ENCODE measurements around the gene ADGRB2.

Gene ADGRB2

GRCh38 chr1:31793586-31794285 is 29.6 kb upstream of the ADGRB2 start:
- DNase-seq: no peak

- DNase-seq: no peak
These were observed 28.9 kb upstream of the ADGRB2 start for GRCh38 chr1:31793086-31793485.

- DNase-seq: no peak
These were observed 28.4 kb upstream of the ADGRB2 start for GRCh38 chr1:31792541-31792940.

GRCh38 chr1:31792116-31792515 is 28.0 kb upstream of the ADGRB2 start:
- no peak for DNase-seq

- DNase-seq: no peak
These were observed 27.2 kb upstream of the ADGRB2 start for GRCh38 chr1:31791131-31791858.

- DNase-seq: no peak
These were observed 26.5 kb upstream of the ADGRB2 start for GRCh38 chr1:31790641-31791091.

- DNase-seq: no peak
These were observed 26.0 kb upstream of the ADGRB2 start for GRCh38 chr1:31790140-31790539.

- peak; percentile 93 to 94 for DNase-seq
These were observed 25.3 kb upstream of the ADGRB2 start for GRCh38 chr1:31789259-31790065.

GRCh38 chr1:31788825-31789256 is 24.7 kb upstream of the ADGRB2 start:
- no peak for DNase-seq

- peak; percentile 90 to 92 for DNase-seq
These were observed 24.1 kb upstream of the ADGRB2 start for GRCh38 chr1:31788138-31788824.

GRCh38 chr1:31787786-31788137 is 23.6 kb upstream of the ADGRB2 start:
- DNase-seq: no peak

- no peak for DNase-seq
These were observed 23.1 kb upstream of the ADGRB2 start for GRCh38 chr1:31787261-31787660.

- DNase-seq: no peak
These were observed 22.4 kb upstream of the ADGRB2 start for GRCh38 chr1:31786366-31787060.

- DNase-seq: no peak
These were observed 21.8 kb upstream of the ADGRB2 start for GRCh38 chr1:31785947-31786290.

GRCh38 chr1:31785020-31785946 is 21.1 kb upstream of the ADGRB2 start:
- peak in 1 of 2 donors; percentile 41 for DNase-seq

- no peak for DNase-seq
These were observed 20.3 kb upstream of the ADGRB2 start for GRCh38 chr1:31784356-31785019.

GRCh38 chr1:31783846-31784245 is 19.7 kb upstream of the ADGRB2 start:
- DNase-seq: no peak

- DNase-seq: no peak
These were observed 18.6 kb upstream of the ADGRB2 start for GRCh38 chr1:31782421-31783410.

GRCh38 chr1:31781756-31782371 is 17.7 kb upstream of the ADGRB2 start:
- DNase-seq: no peak
